Measurements from ENCODE around the gene MED28. TPM values are rescaled to one million over a fixed set of nuclear protein-coding genes. Genes with fewer than 3 reads are reported as not detected.

The MED28 gene
- total and polyA plus RNA-seq, 2 of the 4 experiments (the other 2 are of a cell fraction), result 8.8 to 9.3 TPM

DNA sequence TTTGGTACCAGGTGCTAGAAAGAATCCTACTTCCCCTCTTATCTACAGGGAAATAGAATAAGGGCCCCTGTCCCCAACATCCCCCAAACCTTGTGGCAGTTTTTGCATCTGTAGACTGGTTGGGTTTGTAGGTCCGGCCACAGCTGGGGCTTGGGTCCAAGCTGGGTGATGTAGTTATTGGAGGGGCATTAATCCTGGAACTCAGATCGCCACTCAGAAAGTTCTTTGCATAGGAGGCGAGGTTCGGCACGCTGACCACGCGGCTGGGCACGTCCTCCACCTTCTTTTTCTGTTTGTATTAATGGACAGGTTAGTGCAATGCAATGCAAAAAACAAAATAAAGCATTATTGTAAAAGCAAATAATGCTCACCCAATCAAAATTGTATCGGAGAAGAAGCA lies 19.2 kb downstream of the MED28 start:
- H2BK15ac ChIP-seq (ENCODE audit: low read depth, low read length), result no peak overlapping the region
- no peak for DNase-seq
- H2BK20ac ChIP-seq (ENCODE audit: low read depth, low read length), result no peak overlapping the region
- no peak overlapping the region for H3K4me2 ChIP-seq (ENCODE audit: low read depth, low read length)
- no peak overlapping the region for H3K18ac ChIP-seq (ENCODE audit: low read depth, low read length)
- H2BK120ac ChIP-seq (ENCODE audit: low read depth, low read length), result no peak overlapping the region
- no peak overlapping the region for H3K56ac ChIP-seq (ENCODE audit: extremely low read depth, insufficient read depth, low read length)
- H4K91ac ChIP-seq (ENCODE audit: insufficient read depth, low read depth, low read length), result no peak overlapping the region
- H3K14ac ChIP-seq (replicated peaks; ENCODE audit: low read depth, low read length), result no peak overlapping the region
- H4K5ac ChIP-seq (ENCODE audit: low read depth, low read length), result no peak overlapping the region
- peaks cover under 1% of the 10 kb centered on the region; the same call in 1 of the 2 replicates for H3K9me1 ChIP-seq (ENCODE audit: insufficient read depth, low read length)
- dilution Hi-C loops (cut with HindIII; ENCODE audit: low sequenced_read_pairs, unreplicated experiment) (no loop called here), intact Hi-C loops (cut with micrococcal nuclease) (no loop called here), in situ Hi-C loops (cut with MboI; ENCODE audit: low sequenced_read_pairs) (loop anchor here (25.0 kb wide), 1 partner anchor 954 kb away; no protein-coding TSS in a partner anchor)
- peaks cover 4 to 17% of the 10 kb centered on the region in 2 experiments; a peak in 2 of 4 replicates for H3K79me1 ChIP-seq (ENCODE audit: low read depth in 1 of 2, low read length in 2 of 2)
- no peak overlapping the region for H3K23ac ChIP-seq (ENCODE audit: low read depth, low read length)
- peaks cover 38% of the 10 kb centered on the region for H3K36me3 ChIP-seq (ENCODE audit: control insufficient read depth, insufficient read depth, low read length)
- H3K27ac ChIP-seq (ENCODE audit: insufficient read depth, low read length), result no peak overlapping the region
- H3K9ac ChIP-seq (ENCODE audit: low read depth, low read length), result no peak overlapping the region
- no peak overlapping the region for H2AK9ac ChIP-seq (replicated peaks; ENCODE audit: low read depth, low read length, poor library complexity)
- CTCF ChIA-PET, result no interaction called here
- H4K8ac ChIP-seq (ENCODE audit: low read depth in 2 of 2, low read length in 2 of 2), result no peak overlapping the region
- no peak for ATAC-seq (ENCODE audit: low read depth)
- H3K9me3 ChIP-seq (ENCODE audit: control insufficient read depth, insufficient read depth, low read length), result no peaks in the 10 kb centered on the region
- no CpG with 5 or more reads among the region's 9 CpGs for WGBS, 2 experiments (ENCODE audit: extremely low coverage in 2 of 2, insufficient read length in 1 of 2)
- POLR2A ChIA-PET (ENCODE audit: unreplicated experiment), result no interaction called here
- no peak for TF ChIP-seq FOS (IDR thresholded peaks at IDR 0.05; ENCODE audit: low read depth, low read length)
- no peak for TF ChIP-seq MXI1 (IDR thresholded peaks at IDR 0.05; ENCODE audit: borderline replicate concordance, low read depth, low read length)
- TF ChIP-seq CEBPB (IDR thresholded peaks at IDR 0.05; ENCODE audit: low read depth, low read length), result no peak
- no peak for TF ChIP-seq CHD1 (IDR thresholded peaks at IDR 0.05; ENCODE audit: low read depth, low read length)
- no peak for TF ChIP-seq RFX5 (IDR thresholded peaks at IDR 0.05; ENCODE audit: low read depth, low read length)
- no peak for TF ChIP-seq NFE2L2 (IDR thresholded peaks at IDR 0.05; ENCODE audit: low read depth, low read length)
- TF ChIP-seq SMC3 (IDR thresholded peaks at IDR 0.05; ENCODE audit: low read depth, low read length), result no peak
- no peak for TF ChIP-seq POLR2A (IDR thresholded peaks at IDR 0.05; ENCODE audit: low read depth, low read length)
- TF ChIP-seq, protein P1, sequence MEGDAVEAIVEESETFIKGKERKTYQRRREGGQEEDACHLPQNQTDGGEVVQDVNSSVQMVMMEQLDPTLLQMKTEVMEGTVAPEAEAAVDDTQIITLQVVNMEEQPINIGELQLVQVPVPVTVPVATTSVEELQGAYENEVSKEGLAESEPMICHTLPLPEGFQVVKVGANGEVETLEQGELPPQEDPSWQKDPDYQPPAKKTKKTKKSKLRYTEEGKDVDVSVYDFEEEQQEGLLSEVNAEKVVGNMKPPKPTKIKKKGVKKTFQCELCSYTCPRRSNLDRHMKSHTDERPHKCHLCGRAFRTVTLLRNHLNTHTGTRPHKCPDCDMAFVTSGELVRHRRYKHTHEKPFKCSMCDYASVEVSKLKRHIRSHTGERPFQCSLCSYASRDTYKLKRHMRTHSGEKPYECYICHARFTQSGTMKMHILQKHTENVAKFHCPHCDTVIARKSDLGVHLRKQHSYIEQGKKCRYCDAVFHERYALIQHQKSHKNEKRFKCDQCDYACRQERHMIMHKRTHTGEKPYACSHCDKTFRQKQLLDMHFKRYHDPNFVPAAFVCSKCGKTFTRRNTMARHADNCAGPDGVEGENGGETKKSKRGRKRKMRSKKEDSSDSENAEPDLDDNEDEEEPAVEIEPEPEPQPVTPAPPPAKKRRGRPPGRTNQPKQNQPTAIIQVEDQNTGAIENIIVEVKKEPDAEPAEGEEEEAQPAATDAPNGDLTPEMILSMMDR (conservative IDR thresholded peaks at IDR 0.05; ENCODE audit: low read depth, low read length), result no peak
- TF ChIP-seq RCOR1 (IDR thresholded peaks at IDR 0.05; ENCODE audit: insufficient replicate concordance, low read length), result no peak
- no peak for TF ChIP-seq MAFK (IDR thresholded peaks at IDR 0.05; ENCODE audit: low read depth, low read length)
- TF ChIP-seq MAZ (IDR thresholded peaks at IDR 0.05; ENCODE audit: borderline replicate concordance, low read depth, low read length), result no peak
- no peak overlapping the region for H2AFZ ChIP-seq (replicated peaks; ENCODE audit: low read length, poor library complexity)
- no peaks in the 10 kb centered on the region for H3K4me1 ChIP-seq (ENCODE audit: control insufficient read depth, insufficient read depth, low read length)
- H3K4me3 ChIP-seq (ENCODE audit: insufficient read depth, low read depth, low read length), result no peak overlapping the region
- no TSS peak for BruUV-seq (replicated peaks)
- peaks cover 7% of the 10 kb centered on the region; the same call in 1 of the 2 replicates for H4K20me1 ChIP-seq (ENCODE audit: insufficient read depth, low read length)
- no peak overlapping the region for H2BK5ac ChIP-seq (ENCODE audit: low read depth, low read length, poor library complexity, severe bottlenecking)
- H3K4ac ChIP-seq (ENCODE audit: low read depth, low read length), result no peak overlapping the region
- no peaks in the 10 kb centered on the region for H3K27me3 ChIP-seq (ENCODE audit: control insufficient read depth, insufficient read depth, low read length)
- no peak overlapping the region for H2AK5ac ChIP-seq (ENCODE audit: low read depth, low read length)
